ENCODE results near the gene KCTD2. TPM values are rescaled to one million over a fixed set of nuclear protein-coding genes. Genes with fewer than 3 reads are reported as not detected.

KCTD2 gene
- polyA plus RNA-seq, 1 of the 3 experiments (the other 2 are of a cell fraction), result 27.5 TPM

GRCh38 chr17:75063201-75063600, 16.2 kb downstream of the KCTD2 start:
- Histone ChIP-seq H3K9me3 (no peaks in the 10 kb centered on the region), H3K27ac (ENCODE audit: low read depth in 2 of 2, low read length in 1 of 2) (no peak overlapping the region), H4K20me1 (ENCODE audit: insufficient read depth) (no peaks in the 10 kb centered on the region), H2AFZ (ENCODE audit: low read depth) (no peak overlapping the region), H3K27me3 (ENCODE audit: insufficient read depth) (no peaks in the 10 kb centered on the region), H3K9me2 (no peaks in the 10 kb centered on the region), H3K4me3 (ENCODE audit: low read depth in 2 of 2, low read length in 1 of 2) (no peak overlapping the region), H3F3A (replicated peaks; ENCODE audit: insufficient read depth) (no peaks in the 10 kb centered on the region), H3K36me3 (replicated peaks in 1 of 2; ENCODE audit: control insufficient read depth in 1 of 2, insufficient read depth in 2 of 2, low read length in 1 of 2) (peaks cover 26 to 64% of the 10 kb centered on the region in 2 experiments), H3K4me2 (no peak overlapping the region), H3K9ac (no peak overlapping the region), H3K4me1 (ENCODE audit: control insufficient read depth in 1 of 2, insufficient read depth in 2 of 2, low read depth in 1 of 2, low read length in 1 of 2) (no peaks in the 10 kb centered on the region), H3K79me2 (ENCODE audit: insufficient read depth) (peaks cover 2% of the 10 kb centered on the region; the same call in 1 of the 2 replicates)
- DNase-seq, result no peak
- no peak for TF ChIP-seq TAF1 (IDR thresholded peaks at IDR 0.05; ENCODE audit: borderline replicate concordance, low read depth, low read length)
- TF ChIP-seq FOXM1 (IDR thresholded peaks at IDR 0.05; ENCODE audit: low read depth), result no peak
- no peak for TF ChIP-seq SIN3A (IDR thresholded peaks at IDR 0.05; ENCODE audit: borderline replicate concordance, low read depth, low read length)
- CTCF ChIA-PET, result interaction anchor here (0.8 to 1.8 kb wide), 11 partner anchors 9 to 140 kb away, joined by 3 to 9 read pairs (median 3); partner anchors contain the start of genes KCTD2, MRPL58, NT5C and OTOP2
- POLR2A ChIA-PET, result interaction anchor here (0.6 to 1.0 kb wide), 2 partner anchors 11 to 17 kb away, joined by 3 read pairs; no protein-coding TSS in a partner anchor
- WGBS (ENCODE audit: low lambda C conversion rate), result 91% methylated on average over 12 of the region's 13 CpGs

- H3K4me3 ChIP-seq (ENCODE audit: low read depth in 2 of 2, low read length in 1 of 2), result no peak overlapping the region
- no peaks in the 10 kb centered on the region for H4K20me1 ChIP-seq (ENCODE audit: insufficient read depth)
- H3K27ac ChIP-seq (ENCODE audit: low read depth in 2 of 2, low read length in 1 of 2), result no peak overlapping the region
- H3K4me1 ChIP-seq (ENCODE audit: control insufficient read depth in 1 of 2, insufficient read depth in 2 of 2, low read depth in 1 of 2, low read length in 1 of 2), result no peaks in the 10 kb centered on the region
- no peak overlapping the region for H3K4me2 ChIP-seq
- WGBS (ENCODE audit: low lambda C conversion rate), result 90% methylated on average over 3 of the region's 3 CpGs
- no peak overlapping the region for H3K9ac ChIP-seq
- no peak for DNase-seq
- ChIA-PET POLR2A (no interaction called here), CTCF (interaction anchor here (0.8 to 1.8 kb wide), 10 partner anchors 10 to 140 kb away, joined by 3 to 9 read pairs (median 4); partner anchors contain the start of genes KCTD2, MRPL58, OTOP2 and USH1G)
- H3K36me3 ChIP-seq (replicated peaks in 1 of 2; ENCODE audit: control insufficient read depth in 1 of 2, insufficient read depth in 2 of 2, low read length in 1 of 2), result peaks cover 24 to 64% of the 10 kb centered on the region in 2 experiments
- H3K79me2 ChIP-seq (ENCODE audit: insufficient read depth), result no peaks in the 10 kb centered on the region
- no peaks in the 10 kb centered on the region for H3K9me3 ChIP-seq
- no peaks in the 10 kb centered on the region for H3K27me3 ChIP-seq (ENCODE audit: insufficient read depth)
- no peaks in the 10 kb centered on the region for H3K9me2 ChIP-seq
- H2AFZ ChIP-seq (ENCODE audit: low read depth), result no peak overlapping the region
- no peaks in the 10 kb centered on the region for H3F3A ChIP-seq (replicated peaks; ENCODE audit: insufficient read depth)
- TF ChIP-seq GABPA (IDR thresholded peaks at IDR 0.05; ENCODE audit: low read depth) (no peak), PBX3 (IDR thresholded peaks at IDR 0.05) (no peak), JUND (IDR thresholded peaks at IDR 0.05) (no peak), NFIC (IDR thresholded peaks at IDR 0.05; ENCODE audit: borderline replicate concordance) (no peak), MXI1 (IDR thresholded peaks at IDR 0.05; ENCODE audit: low read depth, low read length) (no peak), SMC3 (IDR thresholded peaks at IDR 0.05; ENCODE audit: low read depth, low read length) (no peak), CHD2 (IDR thresholded peaks at IDR 0.05; ENCODE audit: low read length, partially characterized antibody) (no peak), GATA2 (CRISPR knock-in tag; IDR thresholded peaks at IDR 0.05) (no peak), MAX (IDR thresholded peaks at IDR 0.05; ENCODE audit: low read depth) (no peak)
These were observed 16.6 kb downstream of the KCTD2 start for GRCh38 chr17:75063626-75064025.
